GM21737 (cell line): ENCODE data around the gene GOLGA6L10.
"Not testable (repeated sequence)": the region's sequence is repeated elsewhere in the genome, so short reads cannot be mapped to it uniquely, and the experiment has no call there.

ENCODE experiments used
- ATAC-seq: cut with Tn5 transposase; IDR thresholded peaks from one replicate; pipeline ENCODE4 v1.9.1; 2021; ENCODE audit warnings: mild to moderate bottlenecking, moderate library complexity; ENCODE audit not compliant: unreplicated experiment

The GOLGA6L10 gene

DNA sequence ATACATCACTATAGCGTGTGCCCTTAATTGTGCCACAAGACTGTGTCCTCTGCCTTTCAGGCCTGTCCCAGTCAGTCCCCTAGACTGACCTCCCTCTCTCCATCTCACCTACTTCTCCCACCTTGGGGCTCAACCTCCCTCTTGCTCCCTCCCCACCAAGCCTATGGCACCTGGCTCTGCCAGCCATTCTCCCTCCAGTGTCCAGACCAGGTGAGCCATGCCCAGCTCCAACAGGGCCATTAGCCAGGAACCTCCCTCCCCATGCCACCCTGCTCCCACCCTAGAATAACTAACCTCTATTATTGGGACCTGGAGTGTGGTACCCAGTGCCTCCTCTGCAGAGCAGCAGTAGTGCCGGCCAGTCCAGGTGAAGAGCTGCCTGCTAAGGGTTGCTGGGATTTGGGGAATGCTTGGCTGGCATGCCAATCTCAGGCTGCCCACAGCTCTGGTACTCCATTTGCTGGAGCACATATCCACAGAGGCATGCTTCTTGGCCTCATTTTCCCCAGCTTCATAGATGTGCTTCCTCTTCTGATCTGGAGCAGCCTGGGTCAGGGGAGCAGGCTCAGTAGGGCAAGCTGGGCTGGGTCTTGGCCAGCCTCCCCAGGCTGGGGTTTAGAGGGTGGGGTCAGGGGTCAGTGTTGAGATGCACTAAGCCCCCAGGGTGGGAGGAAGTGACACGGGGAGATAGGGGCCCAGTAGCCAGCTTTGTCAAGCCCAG, 47.8 kb downstream of the GOLGA6L10 start:
- ATAC-seq = no peak

DNA sequence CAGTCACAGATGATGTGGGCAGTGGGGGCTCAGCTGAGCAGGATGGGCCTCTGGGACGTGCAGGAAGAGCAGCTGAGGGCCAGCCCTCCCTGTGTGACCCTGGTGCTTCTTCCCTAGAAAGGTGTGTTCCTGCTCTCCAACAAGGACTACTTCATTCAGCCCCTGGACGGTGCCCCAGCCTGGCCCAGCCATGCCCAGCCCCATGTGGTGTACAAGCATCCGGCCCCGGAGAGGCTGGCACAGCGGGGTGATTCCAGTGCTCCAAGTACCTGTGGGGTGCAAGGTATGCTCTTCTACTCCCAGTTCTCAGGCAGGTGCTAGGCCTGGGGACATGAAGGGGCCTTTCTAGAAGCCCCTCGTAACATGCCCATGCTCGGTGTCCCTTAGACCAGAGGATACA, 48.4 kb downstream of the GOLGA6L10 start:
- no peak for ATAC-seq

DNA sequence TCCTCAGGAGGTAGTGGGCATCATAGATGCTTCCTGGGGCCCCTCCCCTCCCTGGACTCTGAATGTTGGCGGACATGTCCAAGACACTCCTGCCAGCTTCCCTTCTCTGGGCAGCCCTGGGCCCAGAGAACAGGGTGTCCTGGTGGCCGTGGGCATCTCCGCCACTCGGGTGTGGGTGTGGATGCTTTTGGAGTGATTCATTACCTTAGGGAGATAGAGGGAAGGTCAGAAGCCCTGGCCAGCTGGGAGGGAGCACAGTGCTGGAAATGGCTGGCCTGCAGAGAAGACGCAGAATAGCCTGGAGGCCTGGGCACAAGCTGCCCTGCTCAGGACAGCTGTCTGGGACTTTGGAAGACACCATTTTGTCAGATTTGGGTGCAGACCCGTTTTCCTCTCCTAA, 48.9 kb downstream of the GOLGA6L10 start:
- ATAC-seq = not testable (repeated sequence)

DNA sequence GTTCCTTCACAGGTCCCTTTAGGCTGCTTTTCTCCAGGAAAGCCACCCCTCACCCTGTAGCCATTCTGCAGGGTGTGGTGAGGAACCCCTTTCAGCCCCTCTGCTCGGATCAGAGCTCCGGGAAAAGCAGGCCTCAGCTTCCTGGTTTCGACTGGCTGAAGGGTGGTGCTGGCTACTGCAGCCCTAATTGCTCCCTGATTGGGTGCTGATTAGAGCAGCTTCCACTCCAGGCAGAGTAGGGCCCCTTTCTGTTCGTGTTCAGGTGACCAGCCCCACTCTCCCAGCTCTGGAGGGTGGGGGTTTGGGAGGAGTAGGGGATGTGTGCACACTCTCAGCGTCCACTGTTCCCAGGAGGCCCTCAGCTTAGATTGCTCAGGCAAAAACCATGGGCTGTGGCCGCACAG, 49.8 kb downstream of the GOLGA6L10 start:
- ATAC-seq = not testable (repeated sequence)

DNA sequence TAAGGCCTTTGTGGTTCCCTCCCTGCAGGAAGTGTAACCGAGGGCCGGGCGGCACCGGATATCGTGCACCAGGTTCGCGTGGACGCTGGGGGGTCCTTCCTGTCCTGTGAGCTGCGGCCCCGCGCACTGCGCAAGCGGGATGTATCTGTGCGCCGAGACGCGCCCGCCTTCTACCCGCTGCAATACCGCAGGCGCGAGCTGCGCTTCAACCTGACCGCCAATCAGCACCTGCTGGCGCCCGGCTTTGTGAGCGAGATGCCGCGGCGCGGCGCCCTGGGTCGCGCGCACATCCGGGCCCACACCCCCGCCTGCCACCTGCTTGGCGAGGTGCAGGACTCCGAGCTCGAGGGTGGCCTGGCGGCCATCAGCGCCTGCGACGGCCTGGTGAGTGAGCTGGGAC, 50.8 kb downstream of the GOLGA6L10 start:
- no peak for ATAC-seq

DNA sequence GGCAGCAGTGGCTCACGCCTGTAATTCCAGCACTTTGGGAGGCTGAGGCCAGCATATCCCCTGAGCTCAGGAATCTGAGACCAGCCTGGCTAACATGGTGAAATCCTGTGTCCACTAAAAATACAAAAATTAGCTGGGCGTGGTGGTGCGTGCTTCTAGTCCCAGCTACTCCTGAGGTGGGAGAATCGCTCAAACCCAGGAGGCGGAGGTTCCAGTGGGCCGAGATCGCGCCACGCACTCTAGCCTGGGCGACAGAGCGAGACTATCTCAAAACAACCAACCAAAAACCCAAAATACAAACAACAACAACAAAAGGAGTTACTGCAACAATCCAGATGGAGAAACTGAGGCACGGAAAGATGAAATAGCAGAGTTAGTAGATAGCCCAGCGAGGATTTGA, 51.2 kb downstream of the GOLGA6L10 start:
- no peak for ATAC-seq

DNA sequence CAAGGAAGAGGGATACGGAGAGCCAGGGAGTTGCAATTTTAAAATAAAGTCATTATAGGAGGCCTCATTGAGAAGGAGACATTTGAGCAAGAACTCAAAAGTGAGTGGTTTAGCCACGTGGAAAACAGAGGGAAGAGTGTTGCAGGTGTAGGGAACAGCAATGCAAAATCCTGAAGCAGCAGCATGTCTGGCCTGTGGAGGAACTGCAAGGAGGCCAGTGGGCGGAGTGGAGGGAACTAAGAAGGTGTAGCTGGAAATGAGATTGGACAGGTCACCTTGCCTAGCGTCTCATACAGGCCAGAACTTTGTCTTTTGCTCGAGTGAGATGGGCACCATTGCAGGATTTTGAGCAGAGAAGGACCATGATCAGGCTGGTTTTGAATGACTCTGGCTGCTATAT, 51.7 kb downstream of the GOLGA6L10 start:
- ATAC-seq = no peak

DNA sequence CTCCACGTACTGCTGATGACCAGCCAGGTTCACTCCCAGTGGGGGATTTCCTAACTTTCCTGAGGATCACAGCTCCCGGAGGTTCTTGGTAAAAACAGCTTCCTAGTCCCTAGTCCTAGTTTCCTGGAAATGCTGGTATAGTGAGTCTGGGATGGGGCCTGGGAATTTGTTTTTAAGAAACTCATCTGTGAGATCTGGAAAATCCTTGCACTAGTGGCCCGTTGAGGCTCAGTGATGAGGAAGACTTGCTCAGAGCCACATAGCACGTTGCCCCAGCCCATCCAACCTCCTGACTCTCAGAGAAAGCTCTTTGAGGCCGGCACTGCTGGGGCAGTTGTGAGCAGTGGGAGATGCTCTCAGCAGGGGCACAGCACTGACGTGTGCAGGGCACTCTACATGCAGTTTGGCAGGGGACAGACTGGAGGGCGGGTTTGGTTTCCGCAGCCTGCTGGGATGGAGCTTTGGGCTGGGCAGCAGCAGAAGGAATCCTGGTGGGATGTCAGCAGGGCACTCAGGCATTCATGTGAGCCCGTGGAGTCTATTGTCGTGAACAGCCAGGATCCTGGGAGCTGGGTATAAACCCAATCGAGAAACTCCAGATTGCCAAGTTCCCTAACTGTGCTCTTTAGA, 55.1 kb downstream of the GOLGA6L10 start:
- no peak for ATAC-seq

DNA sequence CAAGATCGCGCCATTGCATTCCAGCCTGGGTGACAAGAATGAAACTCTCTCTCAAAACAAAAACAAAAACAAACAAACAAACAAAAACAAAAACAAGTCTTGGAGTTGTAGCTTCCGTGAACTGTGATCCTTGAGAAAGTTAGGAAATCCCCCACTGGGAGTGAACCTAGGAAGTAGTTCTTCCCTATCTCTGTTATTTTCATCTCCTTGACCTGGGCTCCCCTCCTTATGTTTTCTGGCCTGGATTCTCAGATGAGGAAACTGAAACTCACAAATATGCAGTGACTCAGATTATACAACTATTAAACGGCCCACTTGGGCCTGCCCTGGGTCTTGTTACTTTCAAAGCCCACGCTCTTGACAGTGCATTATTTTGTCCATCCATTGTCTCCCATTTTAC, 57.0 kb downstream of the GOLGA6L10 start:
- ATAC-seq = no peak
